Measurements from ENCODE around the gene NEDD9.

DNA sequence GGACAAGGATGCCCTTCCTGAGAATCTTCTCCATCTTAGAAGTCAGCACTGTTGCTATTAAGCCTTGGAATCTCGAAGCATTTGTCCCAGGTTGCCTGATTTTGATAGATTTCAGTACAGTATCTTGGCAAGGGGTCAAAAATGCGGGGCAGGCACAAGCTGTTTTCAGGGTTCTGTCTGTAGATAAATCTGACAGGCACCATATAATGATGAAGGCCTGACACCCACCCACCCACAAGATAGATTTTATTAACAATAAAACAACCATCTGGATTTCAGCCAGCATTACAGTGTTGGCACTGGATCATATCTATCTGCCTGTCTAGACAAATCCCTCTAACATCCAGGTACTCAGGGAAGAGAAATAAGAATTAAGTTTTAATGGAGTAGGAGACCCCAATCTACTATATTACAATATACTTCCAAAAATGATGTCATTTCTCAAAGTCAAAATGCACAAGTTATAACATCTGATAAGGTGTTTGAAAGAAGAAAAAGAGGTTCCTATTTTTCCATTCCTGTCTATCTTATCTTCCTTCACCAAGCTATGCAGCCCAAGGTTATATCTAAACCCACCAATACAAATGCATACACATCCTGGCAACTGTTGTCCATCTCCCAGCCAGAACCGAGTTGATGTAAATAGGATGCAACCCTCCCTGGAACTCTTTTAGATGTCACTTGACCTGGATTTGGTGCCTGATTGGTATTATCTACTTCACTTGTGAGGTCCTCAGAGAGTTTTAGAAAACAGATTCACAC is 10.7 kb downstream of the NEDD9 start:
- TF ChIP-seq, protein P1, sequence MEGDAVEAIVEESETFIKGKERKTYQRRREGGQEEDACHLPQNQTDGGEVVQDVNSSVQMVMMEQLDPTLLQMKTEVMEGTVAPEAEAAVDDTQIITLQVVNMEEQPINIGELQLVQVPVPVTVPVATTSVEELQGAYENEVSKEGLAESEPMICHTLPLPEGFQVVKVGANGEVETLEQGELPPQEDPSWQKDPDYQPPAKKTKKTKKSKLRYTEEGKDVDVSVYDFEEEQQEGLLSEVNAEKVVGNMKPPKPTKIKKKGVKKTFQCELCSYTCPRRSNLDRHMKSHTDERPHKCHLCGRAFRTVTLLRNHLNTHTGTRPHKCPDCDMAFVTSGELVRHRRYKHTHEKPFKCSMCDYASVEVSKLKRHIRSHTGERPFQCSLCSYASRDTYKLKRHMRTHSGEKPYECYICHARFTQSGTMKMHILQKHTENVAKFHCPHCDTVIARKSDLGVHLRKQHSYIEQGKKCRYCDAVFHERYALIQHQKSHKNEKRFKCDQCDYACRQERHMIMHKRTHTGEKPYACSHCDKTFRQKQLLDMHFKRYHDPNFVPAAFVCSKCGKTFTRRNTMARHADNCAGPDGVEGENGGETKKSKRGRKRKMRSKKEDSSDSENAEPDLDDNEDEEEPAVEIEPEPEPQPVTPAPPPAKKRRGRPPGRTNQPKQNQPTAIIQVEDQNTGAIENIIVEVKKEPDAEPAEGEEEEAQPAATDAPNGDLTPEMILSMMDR (conservative IDR thresholded peaks at IDR 0.05 in 1 of 2, IDR thresholded peaks at IDR 0.05 in 1 of 2; ENCODE audit: low read depth in 1 of 2, low read length in 2 of 2): no peak
- TF ChIP-seq EZH2 (IDR thresholded peaks at IDR 0.05; ENCODE audit: low read length, missing control alignments): no peak

Data from fibroblast of lung (primary cell).